ENCODE measurements around the gene IRF2BP2. TPM values are rescaled to one million over a fixed set of nuclear protein-coding genes. Genes with fewer than 3 reads are reported as not detected.
"Not testable (repeated sequence)": the region's sequence is repeated elsewhere in the genome, so short reads cannot be mapped to it uniquely, and the experiment has no call there.

The IRF2BP2 gene
- total RNA-seq, 1 donor from 2014 or later, result 206 TPM

DNA sequence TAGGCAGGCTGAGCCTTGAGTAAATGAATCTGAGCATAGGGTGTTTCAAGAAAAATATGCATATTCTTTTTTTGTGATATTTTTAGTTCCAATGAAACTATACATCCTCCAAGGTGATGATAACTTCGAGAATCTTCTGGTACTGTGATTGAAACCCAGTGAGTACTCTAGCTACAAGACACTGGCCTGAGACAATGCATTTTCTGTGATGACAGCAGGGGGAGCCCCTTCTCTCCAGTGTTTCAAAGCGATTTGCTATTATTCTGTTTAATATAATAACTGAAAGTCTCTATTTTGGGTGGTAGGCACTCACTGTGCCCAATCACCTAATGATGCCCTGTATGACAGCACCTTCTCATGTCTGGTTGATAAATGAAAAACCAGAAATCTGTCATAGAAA is 12.1 kb downstream of the IRF2BP2 start:
- peak; percentile 87 for DNase-seq
- intact Hi-C loops (cut with micrococcal nuclease), result no loop called here
- no peaks in the 10 kb centered on the region for H3K27me3 Mint-ChIP-seq
- H3K27ac Mint-ChIP-seq, result no peak overlapping the region
- H3K36me3 Mint-ChIP-seq (ENCODE audit: low read depth), result peaks cover 12% of the 10 kb centered on the region
- H3K9me3 Mint-ChIP-seq, result peaks cover 4% of the 10 kb centered on the region
- H3K4me1 Mint-ChIP-seq, result peaks cover 43% of the 10 kb centered on the region
- no peak overlapping the region for H3K4me3 Mint-ChIP-seq

DNA sequence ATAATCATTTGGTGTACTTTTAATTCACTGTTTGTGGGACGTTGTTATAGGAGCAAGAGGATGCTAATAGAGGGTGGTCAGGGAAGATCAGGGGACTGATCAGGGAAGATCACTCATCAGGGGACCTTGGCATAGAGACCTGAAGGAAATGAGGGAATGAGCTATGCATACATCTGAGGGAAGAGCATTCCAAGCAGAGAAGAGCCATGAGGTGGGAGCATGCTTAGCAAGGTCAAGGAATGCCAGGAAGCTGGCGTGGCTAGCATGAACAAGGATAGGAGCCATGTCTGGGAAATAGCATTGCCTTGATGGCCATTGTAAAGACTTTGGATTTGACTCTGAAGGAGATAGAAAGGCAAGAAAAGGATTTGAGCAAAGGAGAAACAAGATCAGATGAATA is 14.1 kb downstream of the IRF2BP2 start:
- H3K4me1 Mint-ChIP-seq, result peaks cover 26% of the 10 kb centered on the region
- no peak overlapping the region for H3K4me3 Mint-ChIP-seq
- H3K36me3 Mint-ChIP-seq (ENCODE audit: low read depth), result no peaks in the 10 kb centered on the region
- H3K27ac Mint-ChIP-seq, result no peak overlapping the region
- H3K27me3 Mint-ChIP-seq, result no peaks in the 10 kb centered on the region
- intact Hi-C loops (cut with micrococcal nuclease), result no loop called here
- peaks cover 4% of the 10 kb centered on the region for H3K9me3 Mint-ChIP-seq
- DNase-seq, result no peak

DNA sequence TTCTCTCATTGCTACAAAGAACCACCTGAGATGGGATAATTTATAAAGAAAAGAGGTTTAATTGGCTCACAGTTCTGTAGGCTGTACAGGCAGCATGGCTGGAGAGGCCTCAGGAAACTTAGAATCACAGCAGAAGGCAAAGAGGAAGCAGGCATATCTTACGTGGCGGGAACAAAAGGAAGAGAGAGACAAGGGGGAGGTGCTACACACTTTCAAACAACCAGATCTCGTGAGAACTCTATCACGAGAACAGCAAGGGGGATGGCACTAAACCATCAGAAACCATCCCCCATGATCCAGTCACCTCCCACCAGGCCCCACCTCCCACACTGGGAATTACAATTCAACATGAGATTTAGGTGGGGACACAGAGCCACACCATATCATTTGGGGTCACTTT is 15.4 kb downstream of the IRF2BP2 start:
- intact Hi-C loops (cut with micrococcal nuclease); H3K4me3 Mint-ChIP-seq; H3K36me3 Mint-ChIP-seq (ENCODE audit: low read depth); H3K9me3 Mint-ChIP-seq; H3K27me3 Mint-ChIP-seq; DNase-seq: not testable (repeated sequence)
- Mint-ChIP-seq H3K27ac (peak overlapping the region; percentile 13), H3K4me1 (peaks cover 20% of the 10 kb centered on the region)

DNA sequence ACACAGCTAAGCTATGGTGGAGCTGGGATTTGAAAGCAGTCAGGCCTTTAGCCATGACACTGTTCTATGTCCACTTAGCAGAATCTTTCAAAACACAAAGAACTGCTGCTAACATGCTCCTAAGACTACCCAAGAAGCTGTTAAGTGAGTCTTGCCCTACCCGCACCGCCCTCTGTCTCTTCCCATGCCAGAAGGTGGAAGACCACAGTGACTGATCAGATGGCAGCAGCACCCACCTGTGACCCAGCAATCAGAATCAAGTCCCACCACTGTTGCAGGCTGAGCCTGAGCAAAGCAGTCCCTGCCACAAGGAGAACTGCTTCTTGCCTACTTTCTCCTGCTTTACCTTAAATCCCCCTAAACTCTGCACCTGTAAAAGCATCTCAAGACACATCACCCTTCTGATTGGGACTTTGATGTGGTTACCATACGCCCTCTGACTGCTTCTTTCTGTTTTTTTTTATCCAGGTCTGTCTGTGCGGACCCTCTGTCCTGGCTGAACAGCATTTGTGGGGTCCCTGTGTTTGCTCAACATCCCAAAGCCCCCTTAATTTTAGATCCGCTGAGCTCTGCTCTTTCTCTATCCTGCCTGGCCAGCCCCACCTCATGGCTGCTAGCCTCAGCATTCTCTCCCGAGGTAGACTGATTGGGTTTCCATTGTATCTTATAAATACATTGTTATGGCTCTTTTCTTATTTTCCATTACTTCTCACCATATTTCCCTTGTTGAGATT is 16.0 kb downstream of the IRF2BP2 start:
- Mint-ChIP-seq H3K4me1 (peaks cover 17% of the 10 kb centered on the region), H3K27me3 (no peaks in the 10 kb centered on the region), H3K4me3 (no peak overlapping the region), H3K9me3 (peaks cover 4% of the 10 kb centered on the region), H3K36me3 (ENCODE audit: low read depth) (no peaks in the 10 kb centered on the region), H3K27ac (peak overlapping the region; percentile 13)
- no peak for DNase-seq
- intact Hi-C loops (cut with micrococcal nuclease), result no loop called here

DNA sequence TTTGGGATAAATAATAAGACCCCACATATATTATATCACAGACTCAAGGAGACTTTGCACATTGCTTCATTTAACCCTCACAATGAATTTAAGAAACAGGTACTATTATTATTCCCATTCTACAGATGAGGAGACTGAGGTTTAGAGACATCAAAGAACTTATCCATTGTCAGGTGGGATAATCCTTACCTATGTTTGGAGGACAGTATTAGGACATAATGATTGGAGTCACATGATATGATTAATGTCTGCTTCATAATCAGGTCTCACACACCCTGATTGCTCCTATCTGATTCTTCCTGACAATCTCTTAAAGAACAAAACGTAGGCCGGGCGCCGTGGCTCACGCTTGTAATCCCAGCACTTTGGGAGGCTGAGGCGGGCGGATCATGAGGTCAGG is 16.9 kb downstream of the IRF2BP2 start:
- H3K4me1 Mint-ChIP-seq, result peaks cover 12% of the 10 kb centered on the region
- no peak overlapping the region for H3K27ac Mint-ChIP-seq
- H3K27me3 Mint-ChIP-seq, result no peaks in the 10 kb centered on the region
- intact Hi-C loops (cut with micrococcal nuclease), result no loop called here
- H3K4me3 Mint-ChIP-seq, result no peak overlapping the region
- peaks cover 4% of the 10 kb centered on the region for H3K9me3 Mint-ChIP-seq
- H3K36me3 Mint-ChIP-seq (ENCODE audit: low read depth), result no peaks in the 10 kb centered on the region
- DNase-seq, result no peak

DNA sequence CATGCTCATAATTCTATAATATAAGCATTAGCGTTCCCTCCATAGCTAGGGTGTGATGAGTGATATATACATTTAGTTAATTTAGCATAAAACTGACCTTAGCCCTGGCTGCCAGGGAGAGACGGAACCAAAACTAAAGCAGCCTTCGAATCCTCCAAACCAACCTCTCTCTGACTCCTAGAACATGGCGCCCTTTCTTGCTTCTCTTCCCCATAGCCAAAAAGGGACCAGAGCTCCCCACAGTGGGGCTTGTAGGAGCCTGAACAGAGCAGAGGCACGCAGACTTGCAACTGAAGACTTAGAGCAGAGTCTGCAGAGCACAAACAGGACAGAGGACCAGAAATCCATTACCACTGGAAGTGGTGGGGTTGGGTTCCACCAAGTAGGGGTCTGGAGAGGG is 17.7 kb downstream of the IRF2BP2 start:
- Mint-ChIP-seq H3K27ac (no peak overlapping the region), H3K36me3 (ENCODE audit: low read depth) (no peaks in the 10 kb centered on the region), H3K4me3 (no peak overlapping the region), H3K27me3 (no peaks in the 10 kb centered on the region), H3K9me3 (peaks cover 4% of the 10 kb centered on the region), H3K4me1 (peaks cover 6% of the 10 kb centered on the region)
- intact Hi-C loops (cut with micrococcal nuclease), result no loop called here
- no peak for DNase-seq

DNA sequence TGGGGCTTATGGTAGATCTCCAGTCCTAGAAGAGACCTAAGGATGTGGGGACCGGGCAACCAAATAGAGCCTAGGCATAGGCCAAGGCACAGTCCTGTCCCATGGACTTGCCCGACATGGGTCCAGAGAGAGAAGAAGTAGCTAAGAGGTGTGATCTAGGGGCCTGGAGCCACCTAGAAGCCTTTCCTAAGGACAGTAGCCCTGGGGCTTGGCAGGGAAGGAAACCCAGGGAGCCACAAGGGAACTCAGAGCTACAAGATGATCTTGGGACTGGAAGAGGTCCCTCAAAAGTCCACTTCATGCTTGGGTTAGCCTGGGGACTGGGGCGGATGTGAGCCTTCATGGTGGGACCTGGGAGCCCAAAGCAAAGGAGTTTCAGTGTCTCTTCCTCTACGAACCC is 18.8 kb downstream of the IRF2BP2 start:
- no peak overlapping the region for H3K27ac Mint-ChIP-seq

DNA sequence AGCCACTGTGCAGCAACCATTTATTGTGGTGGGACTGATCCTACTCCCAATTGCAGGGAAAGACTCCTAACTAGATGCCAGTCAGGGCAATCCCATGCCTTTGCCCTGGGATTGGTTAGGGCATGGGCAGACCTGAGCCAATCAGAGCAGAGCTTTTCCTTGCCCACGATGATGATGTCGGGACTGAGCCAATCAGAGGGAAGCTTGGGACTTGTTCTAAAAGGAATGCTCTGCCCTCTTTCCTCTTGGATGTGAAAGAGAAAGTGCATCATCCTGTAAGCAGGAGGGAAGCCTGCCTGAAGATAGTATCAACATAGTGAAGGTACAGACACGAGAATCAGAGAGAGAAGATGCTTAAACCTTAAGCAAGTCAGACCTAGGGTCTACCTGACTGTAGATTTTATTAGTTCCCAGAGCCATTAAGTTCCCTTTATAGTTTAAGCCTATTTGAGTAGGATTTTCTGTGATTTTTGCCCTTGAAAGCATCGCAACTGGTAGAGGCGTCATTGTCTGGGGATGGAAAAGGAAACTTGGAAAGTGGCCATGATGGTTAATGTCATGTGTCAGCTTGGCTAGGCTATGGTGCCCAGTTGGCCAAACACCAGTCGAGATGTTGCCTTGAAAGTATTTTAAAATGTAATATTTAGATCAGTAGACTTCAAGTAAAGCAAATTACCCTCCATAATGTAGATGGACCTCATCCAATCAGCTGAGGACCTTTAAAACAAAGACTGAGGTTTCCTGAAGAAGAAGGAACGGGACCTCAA is 19.9 kb downstream of the IRF2BP2 start:
- H3K36me3 Mint-ChIP-seq (ENCODE audit: low read depth), result no peaks in the 10 kb centered on the region
- no peaks in the 10 kb centered on the region for H3K9me3 Mint-ChIP-seq
- no peak overlapping the region for H3K27ac Mint-ChIP-seq
- intact Hi-C loops (cut with micrococcal nuclease), result no loop called here
- no peak overlapping the region for H3K4me3 Mint-ChIP-seq
- no peak for DNase-seq
- peaks cover 5% of the 10 kb centered on the region for H3K4me1 Mint-ChIP-seq
- no peaks in the 10 kb centered on the region for H3K27me3 Mint-ChIP-seq

More for the DNA sequence above, 18.8 kb downstream of the IRF2BP2 start:
- intact Hi-C loops (cut with micrococcal nuclease), result no loop called here
- H3K4me3 Mint-ChIP-seq, result no peak overlapping the region
- DNase-seq, result no peak
- H3K4me1 Mint-ChIP-seq, result peaks cover 5% of the 10 kb centered on the region
- H3K27me3 Mint-ChIP-seq, result no peaks in the 10 kb centered on the region
- H3K36me3 Mint-ChIP-seq (ENCODE audit: low read depth), result no peaks in the 10 kb centered on the region
- H3K9me3 Mint-ChIP-seq, result peaks cover 4% of the 10 kb centered on the region

DNA sequence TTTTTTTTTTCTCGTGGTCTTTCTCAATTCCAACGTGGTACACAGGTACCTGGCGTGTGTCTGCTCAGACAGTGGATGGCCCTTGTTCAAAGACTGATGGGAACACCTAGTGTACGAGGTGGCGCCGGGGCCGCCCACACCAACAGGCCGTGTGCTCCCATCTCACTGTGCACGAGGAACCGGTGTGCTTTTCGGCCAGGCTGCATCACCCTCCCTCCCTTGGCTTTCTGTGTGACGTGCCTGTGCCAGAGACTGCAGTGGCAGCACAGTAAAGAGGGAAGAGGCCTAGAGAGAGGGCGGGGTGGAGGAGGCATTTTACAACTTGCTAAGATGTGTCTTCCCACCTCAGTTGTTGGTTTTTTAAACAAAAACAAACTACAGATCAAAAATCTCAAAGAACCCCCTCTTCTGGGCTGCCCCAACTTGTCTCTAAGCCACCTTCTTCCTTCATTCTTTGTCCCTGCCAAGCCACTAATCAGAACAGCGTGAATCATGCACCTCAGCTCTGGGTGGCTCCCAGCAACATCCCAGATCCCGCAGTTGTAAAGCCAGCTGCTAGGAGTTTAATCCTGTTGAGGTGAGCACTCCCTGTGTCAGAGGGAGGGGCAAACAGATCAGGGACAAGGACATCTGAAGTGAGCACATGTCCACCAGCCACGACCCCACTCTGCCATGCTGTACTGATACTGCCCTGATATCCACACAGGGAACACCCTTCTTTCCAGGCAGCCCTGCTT is 20.7 kb downstream of the IRF2BP2 start:
- Mint-ChIP-seq H3K27me3 (no peaks in the 10 kb centered on the region), H3K4me3 (no peak overlapping the region), H3K36me3 (ENCODE audit: low read depth) (no peaks in the 10 kb centered on the region), H3K27ac (no peak overlapping the region), H3K4me1 (peaks cover 7% of the 10 kb centered on the region), H3K9me3 (no peaks in the 10 kb centered on the region)
- no peak for DNase-seq
- intact Hi-C loops (cut with micrococcal nuclease), result no loop called here

DNA sequence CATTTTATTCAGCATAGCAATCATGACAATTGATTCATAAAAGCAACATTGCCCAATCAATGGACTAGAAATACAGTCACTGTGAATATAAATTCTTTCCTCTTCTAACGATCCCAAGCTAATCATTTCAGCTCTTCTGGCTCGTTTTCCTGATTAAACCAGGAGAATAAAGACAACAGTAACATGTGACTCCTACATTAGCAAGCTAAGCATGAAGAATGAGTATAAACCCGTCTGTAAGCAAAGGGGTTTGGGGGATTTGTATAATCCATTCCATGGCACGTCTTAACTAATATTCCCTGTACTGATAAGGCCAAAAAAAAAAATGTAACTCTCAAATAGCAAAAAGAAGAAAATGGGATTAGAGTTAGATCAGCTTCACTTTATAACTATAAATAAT is 21.6 kb downstream of the IRF2BP2 start:
- DNase-seq, result no peak
- no peak overlapping the region for H3K27ac Mint-ChIP-seq
- H3K4me1 Mint-ChIP-seq, result peaks cover 9% of the 10 kb centered on the region
- no peak overlapping the region for H3K4me3 Mint-ChIP-seq
- H3K9me3 Mint-ChIP-seq, result no peaks in the 10 kb centered on the region
- intact Hi-C loops (cut with micrococcal nuclease), result no loop called here
- no peaks in the 10 kb centered on the region for H3K36me3 Mint-ChIP-seq (ENCODE audit: low read depth)
- no peaks in the 10 kb centered on the region for H3K27me3 Mint-ChIP-seq

DNA sequence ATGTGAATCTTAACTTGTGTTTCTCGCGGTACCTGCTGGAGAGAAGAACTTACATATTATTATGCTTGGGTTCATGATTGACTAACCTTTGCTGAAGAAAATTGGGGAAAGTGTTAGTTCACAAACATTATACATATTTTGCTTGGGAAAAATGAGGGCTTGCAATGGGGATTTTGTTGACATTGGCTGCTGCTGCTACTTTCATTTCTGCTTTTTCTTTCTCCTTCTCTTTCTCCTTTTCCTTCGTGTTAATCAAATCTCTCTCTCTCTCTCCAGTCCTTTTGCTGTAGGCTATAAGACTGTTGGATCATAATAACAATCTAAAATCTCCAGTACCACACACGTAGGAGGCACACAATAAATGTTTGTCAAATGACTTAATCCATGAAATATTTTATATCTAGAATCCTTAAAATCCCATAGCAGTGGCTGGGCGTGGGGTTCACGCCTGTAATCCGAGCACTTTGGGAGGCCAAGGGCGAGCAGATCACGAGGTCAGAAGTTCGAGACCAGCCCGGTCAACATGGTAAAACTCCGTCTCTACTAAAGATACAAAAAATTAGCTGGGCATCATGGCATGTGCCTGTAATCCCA is 23.0 kb downstream of the IRF2BP2 start:
- peaks cover 15% of the 10 kb centered on the region for H3K4me1 Mint-ChIP-seq
- intact Hi-C loops (cut with micrococcal nuclease), result no loop called here
- no peaks in the 10 kb centered on the region for H3K9me3 Mint-ChIP-seq
- H3K36me3 Mint-ChIP-seq (ENCODE audit: low read depth), result no peaks in the 10 kb centered on the region
- H3K4me3 Mint-ChIP-seq, result no peak overlapping the region
- no peak for DNase-seq
- no peak overlapping the region for H3K27ac Mint-ChIP-seq
- H3K27me3 Mint-ChIP-seq, result no peaks in the 10 kb centered on the region

DNA sequence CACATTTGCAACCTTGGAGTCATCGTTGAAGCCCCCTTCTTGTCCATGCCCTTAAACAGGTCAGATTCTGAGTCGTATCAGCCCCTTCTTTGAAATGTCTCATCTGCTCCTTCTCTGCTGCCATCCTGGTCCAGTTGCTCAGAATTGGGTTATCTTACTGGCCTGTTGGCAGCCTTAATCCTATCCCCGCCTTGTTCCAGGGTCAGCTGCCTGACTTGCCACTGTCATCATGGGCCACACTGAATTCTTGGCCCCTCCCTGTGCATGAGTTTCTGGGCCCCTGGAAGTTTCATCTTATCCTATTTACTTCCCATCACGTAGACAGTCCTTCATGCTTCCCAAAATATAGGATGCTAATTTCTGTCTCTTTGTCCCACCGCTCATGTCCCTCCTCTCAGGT is 23.7 kb downstream of the IRF2BP2 start:
- peaks cover 15% of the 10 kb centered on the region for H3K4me1 Mint-ChIP-seq
- peaks cover 2% of the 10 kb centered on the region for H3K9me3 Mint-ChIP-seq
- intact Hi-C loops (cut with micrococcal nuclease), result no loop called here
- no peak overlapping the region for H3K4me3 Mint-ChIP-seq
- DNase-seq, result no peak
- H3K27ac Mint-ChIP-seq, result no peak overlapping the region
- H3K36me3 Mint-ChIP-seq (ENCODE audit: low read depth), result no peaks in the 10 kb centered on the region
- H3K27me3 Mint-ChIP-seq, result no peaks in the 10 kb centered on the region

DNA sequence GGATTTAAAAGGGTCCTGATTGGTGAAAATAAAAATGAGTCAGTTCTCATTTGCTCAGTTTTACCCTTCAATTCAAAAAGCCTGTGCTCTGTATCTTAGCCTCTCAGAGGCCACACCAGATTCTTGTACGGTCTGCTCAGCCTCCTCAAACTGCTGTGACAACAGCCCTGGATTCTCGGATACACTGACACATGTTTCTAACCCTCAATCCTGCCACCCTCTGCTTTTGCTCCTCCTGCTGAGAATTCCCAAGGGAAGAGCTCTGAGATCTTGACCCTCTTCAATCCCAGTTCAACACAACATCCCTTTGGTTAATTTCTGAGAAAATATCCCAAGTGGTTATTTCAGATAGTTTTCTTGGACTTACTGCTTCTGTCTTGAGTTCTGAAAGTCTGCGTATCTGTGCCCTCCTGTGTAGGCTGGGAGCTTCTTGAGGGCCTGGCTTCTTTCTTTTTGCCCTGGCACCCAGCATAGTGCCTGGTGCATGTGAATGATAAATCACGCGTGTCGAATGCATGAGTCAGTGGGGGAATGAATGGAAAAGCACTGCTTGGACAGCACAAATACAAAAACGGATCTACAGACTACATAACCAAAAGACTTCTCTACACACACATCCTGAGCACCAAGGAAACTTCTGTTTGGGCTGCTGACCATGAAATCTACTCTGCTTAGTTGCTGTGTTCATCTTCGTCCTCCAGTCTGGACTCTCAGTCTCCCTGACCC is 24.5 kb downstream of the IRF2BP2 start:
- no peak overlapping the region for H3K27ac Mint-ChIP-seq
- intact Hi-C loops (cut with micrococcal nuclease), result no loop called here
- no peaks in the 10 kb centered on the region for H3K27me3 Mint-ChIP-seq

More for the DNA sequence above, 24.5 kb downstream of the IRF2BP2 start:
- H3K9me3 Mint-ChIP-seq, result peaks cover 3% of the 10 kb centered on the region
- no peak overlapping the region for H3K4me3 Mint-ChIP-seq
- H3K36me3 Mint-ChIP-seq (ENCODE audit: low read depth), result no peaks in the 10 kb centered on the region
- DNase-seq, result no peak
- H3K4me1 Mint-ChIP-seq, result peaks cover 15% of the 10 kb centered on the region
